CD4-positive, alpha-beta T cell treated with Interleukin-21 for 1 hour (primary cell): ENCODE measurements around the gene BOC.
"Not testable (repeated sequence)": the region's sequence is repeated elsewhere in the genome, so short reads cannot be mapped to it uniquely, and the experiment has no call there.

Experiments used
- DNase-seq: peaks from one replicate; pipeline ENCODE4 v3.0.0-alpha.2; 2020

BOC gene, protein sequence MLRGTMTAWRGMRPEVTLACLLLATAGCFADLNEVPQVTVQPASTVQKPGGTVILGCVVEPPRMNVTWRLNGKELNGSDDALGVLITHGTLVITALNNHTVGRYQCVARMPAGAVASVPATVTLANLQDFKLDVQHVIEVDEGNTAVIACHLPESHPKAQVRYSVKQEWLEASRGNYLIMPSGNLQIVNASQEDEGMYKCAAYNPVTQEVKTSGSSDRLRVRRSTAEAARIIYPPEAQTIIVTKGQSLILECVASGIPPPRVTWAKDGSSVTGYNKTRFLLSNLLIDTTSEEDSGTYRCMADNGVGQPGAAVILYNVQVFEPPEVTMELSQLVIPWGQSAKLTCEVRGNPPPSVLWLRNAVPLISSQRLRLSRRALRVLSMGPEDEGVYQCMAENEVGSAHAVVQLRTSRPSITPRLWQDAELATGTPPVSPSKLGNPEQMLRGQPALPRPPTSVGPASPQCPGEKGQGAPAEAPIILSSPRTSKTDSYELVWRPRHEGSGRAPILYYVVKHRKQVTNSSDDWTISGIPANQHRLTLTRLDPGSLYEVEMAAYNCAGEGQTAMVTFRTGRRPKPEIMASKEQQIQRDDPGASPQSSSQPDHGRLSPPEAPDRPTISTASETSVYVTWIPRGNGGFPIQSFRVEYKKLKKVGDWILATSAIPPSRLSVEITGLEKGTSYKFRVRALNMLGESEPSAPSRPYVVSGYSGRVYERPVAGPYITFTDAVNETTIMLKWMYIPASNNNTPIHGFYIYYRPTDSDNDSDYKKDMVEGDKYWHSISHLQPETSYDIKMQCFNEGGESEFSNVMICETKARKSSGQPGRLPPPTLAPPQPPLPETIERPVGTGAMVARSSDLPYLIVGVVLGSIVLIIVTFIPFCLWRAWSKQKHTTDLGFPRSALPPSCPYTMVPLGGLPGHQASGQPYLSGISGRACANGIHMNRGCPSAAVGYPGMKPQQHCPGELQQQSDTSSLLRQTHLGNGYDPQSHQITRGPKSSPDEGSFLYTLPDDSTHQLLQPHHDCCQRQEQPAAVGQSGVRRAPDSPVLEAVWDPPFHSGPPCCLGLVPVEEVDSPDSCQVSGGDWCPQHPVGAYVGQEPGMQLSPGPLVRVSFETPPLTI

DNA sequence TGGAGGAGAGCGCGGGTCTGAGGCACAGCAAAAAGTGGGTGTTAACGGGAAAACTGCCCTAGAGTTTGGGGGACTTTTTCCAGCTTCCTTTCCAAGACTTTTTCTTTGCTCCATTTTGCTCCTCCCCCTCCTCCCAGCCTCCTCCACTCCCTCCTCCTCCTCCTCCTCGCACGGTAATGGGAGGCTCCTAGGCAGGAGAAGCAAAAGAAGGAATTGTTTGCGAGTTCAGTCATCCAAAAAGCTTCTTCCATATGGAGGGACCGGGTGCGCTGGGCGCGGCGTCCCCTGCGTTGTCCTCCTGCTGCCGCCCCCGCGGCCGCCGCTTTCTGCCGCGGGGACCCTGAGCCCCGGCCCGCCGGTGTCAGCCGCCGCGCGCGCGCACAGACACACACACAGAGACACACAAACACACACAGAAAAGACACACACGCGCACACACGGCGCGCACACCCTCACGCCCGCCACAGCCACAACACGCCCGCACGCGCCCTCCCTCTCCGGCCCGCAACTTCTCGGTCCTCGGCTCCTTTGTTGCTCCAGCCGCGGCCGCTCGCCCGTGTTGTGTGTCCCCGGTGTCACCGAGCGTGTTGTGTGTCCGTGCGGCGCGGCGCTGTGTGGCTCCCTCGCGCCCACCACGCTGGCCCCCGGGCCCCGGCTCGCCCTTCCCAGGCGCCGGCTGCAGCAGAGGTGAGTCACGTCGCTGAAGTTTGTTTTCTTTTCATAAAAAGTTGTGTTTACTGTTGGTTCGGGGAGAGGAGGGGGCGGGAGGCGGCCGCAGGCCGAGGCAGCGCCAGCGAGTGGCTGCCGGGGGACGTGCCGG lies at the start of gene BOC:
Gene BOC (plus strand): TSS at position 228 of the 820 bp plus-strand sequence. CDS start 38,246 bp downstream, outside the sequence.
- DNase-seq: no peak

DNA sequence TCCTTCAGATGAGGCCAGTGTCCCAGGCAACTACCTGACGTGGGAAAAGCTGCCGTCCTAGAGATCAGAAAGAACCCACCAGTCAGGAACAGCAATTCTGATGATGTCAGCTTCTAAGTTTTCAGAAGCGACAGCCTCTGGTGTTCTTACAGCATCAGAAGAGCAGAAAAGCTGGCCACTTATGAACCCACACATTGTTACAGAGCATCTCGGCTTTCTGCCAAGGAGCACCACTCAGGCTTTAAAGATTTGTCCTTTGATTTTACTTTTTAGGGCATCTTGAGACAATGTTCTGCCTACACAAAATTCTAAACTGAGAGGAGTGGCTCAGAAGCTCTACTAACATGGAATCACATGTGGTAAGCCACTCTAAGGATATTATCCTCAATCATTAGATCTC lies 49.7 kb upstream of the BOC start:
- DNase-seq: no peak

DNA sequence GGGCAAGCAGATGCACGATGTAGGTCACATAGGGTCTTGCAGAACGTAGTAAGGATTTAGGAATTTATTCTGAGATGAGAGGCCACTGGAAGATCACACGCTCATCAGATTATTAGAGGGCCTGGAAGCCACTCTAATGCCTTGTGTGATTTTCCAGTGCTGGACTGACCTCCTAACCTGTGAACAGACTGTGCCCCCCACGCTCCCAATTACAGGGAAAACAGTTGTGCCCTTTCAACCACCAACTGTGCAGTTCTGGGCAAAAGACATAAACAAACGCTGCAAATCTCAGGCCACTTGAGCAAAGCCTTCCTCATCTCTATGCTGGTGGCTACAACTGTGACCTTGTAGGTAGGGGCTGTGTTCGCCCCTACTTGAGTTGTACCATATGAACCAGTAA lies 48.2 kb upstream of the BOC start:
- no peak for DNase-seq

DNA sequence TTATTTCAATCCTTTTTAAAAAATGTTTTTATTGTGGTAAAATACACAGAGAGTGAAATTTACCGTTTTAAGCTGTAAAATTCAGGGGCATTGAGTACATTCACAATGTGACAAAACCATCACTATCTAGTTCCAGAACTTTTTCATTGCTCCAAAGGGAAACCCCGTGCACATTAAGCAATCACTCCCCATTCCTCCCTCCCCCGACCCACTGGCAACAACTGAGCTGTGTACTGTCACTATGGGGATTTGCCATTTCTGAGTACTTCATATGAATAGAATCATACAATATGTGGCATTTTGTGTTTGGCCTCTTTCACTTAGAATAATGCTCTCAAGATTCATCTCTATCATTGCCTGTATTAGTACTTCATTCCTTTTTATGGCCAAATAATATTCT lies 45.5 kb upstream of the BOC start:
- DNase-seq: no peak

DNA sequence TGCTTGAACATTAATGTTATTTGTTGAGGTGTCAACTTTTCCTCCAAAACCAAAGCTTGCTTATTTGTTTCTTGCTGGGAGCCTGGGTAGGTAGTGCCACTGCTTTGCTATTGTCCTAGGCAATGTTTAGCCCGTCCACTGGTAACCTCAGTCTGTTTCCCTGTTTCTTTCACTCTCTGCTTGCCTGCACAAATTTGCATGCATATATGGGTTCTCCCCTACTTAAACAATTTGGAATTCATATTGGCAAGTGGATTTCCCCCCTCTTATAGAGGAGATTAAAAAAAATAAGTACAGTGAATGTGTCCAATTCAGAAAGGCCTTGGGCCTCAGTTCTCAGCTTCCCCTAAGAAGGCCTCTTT lies 45.0 kb upstream of the BOC start:
- DNase-seq: no peak

DNA sequence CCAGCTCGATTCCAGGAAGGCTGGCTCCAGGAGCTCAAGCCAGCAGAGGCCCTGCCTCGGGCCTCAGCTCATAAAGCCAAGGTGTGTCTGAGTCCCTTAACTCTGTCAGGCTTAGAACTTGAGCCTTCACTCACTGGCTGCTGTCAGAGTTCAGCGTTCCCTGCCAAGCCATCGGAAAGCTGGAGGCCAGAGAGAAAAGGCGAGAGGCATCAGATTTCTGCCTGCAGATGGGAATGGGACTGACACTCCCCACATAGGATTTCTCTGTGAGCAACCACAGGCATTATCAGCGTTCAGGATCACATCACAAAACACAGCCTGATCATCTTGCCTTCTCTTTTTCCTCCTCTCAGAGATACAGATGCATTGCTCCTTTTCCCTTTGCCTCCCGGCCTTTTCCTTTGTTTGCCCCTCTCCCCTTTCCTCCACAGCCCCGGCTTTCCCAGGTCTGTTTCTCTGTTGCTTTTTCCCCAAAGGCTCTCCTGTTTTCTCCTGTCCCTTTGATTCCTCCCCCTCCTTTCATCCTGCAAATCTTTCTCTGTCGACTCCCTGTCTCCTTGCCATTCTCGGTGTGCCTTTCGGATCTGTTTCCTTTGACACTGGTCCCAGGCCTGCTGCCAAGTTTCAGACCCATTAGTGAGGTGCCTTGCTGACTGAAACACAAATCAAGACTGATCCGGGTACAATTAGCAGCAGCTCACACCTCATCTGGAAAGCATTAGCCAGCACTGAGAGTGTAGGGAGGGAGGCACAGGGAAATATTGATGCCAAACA lies 44.5 kb upstream of the BOC start:
- DNase-seq: no peak

DNA sequence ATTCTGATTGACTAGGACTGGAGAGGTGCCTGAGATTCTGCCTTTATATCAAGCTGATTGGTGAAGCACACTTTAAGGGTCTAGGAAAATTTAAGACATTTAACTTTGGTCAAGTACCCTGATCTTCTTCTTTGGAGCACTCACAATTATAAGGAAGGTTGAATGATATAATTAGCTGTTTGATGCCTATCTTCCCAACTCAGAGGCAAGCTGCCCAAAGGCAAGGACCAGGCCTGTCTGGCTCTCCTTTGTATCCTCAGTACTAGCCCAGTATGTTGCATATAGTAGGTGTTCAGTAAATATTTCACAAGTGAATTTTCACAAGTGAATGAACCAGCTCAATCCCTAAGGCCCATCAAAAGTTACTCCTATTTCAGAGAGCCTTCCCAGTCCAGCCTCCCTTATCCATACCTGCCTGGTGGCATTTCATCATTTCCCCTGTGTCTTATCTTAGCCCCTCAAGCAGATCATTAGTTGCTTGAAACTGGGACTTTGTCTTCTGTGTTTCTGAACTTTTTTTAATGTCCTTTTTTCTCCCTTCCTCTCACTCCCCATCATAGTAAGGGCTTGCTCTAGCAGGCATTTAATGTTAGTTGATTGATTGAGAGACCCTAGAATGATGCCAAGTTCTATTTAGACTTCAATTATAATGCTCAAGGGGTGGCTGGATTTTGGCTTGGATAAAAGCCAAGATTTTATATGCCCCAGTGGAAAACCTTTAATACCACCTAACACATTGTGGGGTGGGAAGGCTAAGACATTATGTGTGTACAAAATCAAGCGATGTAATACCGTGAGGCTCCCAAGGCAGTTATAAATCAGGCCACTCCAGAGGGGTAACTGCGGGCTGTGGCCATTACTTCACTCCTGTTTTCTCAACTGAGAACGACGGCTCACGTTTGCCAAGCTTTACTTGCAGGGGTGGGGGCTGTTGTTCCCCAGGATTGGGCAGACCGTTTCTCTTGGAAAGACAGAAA lies 43.2 kb upstream of the BOC start:
- no peak for DNase-seq

DNA sequence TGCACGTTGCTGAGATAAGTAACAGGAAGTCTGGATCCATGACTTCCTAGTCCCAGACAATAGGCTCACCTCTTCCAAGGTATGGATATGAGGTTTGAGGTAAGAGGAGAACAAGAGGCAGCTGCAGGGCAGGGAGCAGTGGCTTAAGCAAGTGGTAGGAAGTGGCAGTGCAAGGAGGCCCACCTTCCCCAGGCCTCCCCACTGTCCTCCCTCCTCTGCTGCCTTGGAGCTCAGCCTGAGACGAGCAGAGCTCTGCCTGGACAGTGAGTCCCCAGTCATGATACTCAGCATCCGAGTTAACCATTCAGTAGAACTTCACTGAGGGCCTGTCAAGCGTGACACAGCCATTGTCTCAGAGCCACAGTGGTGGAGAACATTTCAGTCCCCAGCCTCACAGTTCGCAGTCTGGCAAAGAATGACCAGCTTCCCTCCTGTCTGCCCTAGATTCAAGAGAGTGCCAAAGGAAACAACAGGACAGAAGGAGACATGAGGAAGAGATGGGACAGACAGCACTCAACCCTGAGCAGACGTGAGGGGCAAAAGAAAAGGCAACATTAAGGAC lies 41.4 kb upstream of the BOC start:
- DNase-seq: no peak

DNA sequence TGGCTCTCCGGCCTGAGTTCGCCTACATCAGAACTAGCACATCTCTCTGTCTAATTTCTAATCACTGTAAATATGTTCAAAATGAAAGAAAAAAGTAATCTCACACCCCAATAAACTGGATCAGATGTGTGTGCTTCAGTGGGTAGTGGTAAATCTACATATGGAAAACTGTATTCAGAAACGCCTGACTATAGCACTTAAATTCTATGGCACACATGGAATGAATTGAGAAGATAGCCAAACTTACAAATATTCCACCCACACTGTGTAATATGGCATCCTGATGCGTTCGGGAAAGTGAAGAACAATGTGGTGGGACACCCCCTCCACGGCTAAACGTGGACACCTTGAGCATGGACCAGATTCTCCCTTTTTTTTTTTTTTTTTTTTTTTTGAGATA lies 40.6 kb upstream of the BOC start:
- no peak for DNase-seq

DNA sequence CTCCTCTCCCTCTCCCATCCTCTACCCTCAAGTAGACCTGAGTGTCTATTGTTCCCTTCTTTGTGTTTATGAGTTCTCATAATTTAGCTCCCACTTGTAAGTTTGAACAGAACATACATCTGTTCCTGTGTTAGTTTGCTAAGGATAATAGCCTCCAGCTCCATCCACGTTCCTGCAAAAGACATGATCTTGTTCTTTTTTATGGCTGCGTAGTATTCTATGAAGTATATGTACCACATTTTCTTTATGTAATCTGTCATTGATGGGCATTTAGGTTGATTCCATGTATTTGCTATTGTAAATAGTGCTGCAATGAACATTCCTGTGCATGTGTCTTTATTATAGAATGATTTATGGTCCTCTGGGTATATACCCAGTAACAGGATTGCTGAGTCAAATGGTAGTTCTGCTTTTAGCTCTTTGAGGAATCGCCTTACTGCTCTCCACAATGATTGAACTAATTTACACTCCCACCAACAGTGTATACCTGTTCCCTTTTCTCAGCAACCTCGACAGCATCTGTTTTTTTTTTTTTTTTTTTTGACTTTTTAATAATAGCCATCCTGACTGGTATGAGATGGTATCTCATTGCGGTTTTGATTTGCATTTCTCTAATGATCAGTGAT lies 39.6 kb upstream of the BOC start:
- DNase-seq: not testable (repeated sequence)

DNA sequence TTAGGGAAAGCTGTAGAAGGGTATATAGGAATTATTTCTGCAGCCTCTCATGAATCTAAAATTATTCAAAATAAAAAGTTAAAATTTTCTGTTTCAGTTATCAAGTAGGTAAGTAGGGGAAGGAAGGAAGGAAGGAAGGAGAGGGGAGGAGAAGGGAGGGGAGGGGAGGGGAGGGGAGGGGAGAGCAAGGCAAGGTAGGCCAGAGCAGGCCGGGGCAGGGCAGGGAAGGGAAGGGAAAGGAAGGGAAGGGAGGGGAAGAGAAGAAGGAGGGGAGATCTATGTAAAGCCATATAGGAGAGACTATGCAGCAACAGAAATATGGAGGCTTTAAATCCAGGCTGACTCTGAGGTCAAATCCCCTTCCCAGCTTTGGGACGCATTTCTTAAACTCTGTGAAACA lies 38.3 kb upstream of the BOC start:
- no peak for DNase-seq

DNA sequence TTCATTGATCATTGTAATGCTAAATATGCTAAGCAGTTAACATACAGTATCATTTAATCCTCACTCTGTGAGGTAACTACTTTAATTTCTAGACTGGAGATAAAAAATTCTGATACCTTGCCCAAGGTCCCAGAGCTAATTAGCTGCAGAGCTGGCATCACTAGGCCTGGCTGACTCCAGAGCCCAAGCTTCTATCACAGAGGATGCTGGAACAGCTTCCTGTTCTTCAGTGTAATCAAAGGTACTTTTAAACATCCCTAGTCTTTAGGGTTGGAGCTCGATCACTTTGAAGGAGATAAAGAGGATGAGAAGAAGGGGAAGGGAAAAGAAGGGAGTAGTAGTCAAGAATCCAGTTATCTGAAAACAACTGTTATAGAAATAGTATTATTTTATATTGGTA lies 37.1 kb upstream of the BOC start:
- no peak for DNase-seq

DNA sequence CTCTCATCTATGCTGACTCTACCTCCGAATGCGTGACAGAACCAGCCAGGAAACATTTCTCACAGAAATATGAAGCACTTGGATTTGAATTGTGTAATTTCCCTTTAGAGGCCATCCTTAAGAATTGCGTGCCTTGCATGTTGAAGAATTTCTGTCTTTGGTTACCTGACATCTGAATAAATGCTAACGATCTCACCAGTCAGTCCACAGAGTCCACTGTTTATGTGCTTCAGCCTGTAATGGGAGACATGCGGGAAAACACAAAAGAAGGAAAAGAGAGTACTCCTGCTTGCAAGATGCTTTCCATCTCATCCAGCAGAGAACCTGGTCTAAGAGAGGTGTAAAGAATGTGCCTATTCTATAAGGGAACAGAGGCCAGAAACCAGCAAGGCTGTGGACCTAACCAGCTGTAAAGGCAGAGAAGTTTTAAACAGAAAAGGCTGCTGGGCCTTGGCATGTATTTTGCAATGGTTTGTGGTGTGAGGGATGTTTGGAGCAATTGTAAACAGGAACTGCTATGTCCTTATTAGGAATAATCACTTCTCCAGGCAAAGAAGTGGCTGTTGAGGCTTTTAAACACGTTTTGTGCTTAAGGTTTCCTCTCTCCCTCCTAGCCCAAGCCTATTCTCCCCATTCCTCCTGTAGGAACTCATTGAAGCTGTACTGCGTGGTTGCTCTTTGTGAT lies 36.4 kb upstream of the BOC start:
- no peak for DNase-seq

DNA sequence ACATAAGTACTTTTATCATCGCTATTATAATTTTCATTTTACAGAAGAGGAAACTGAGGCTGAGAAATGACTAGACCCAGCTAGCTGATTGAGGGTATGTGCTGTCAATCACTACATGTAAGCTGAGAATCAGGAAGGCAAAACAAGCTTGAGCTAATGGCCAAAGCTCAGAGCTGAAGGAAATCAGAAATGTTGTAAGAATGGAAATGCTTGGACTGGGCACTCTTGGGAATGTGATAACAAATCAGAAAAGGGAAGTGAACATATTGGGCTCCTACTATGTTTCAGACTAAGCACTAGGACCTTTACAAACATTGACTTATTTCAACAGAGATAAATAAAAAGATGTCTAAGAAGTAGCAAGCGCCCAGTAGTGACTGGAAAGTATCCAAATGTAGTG lies 33.8 kb upstream of the BOC start:
- DNase-seq: no peak

DNA sequence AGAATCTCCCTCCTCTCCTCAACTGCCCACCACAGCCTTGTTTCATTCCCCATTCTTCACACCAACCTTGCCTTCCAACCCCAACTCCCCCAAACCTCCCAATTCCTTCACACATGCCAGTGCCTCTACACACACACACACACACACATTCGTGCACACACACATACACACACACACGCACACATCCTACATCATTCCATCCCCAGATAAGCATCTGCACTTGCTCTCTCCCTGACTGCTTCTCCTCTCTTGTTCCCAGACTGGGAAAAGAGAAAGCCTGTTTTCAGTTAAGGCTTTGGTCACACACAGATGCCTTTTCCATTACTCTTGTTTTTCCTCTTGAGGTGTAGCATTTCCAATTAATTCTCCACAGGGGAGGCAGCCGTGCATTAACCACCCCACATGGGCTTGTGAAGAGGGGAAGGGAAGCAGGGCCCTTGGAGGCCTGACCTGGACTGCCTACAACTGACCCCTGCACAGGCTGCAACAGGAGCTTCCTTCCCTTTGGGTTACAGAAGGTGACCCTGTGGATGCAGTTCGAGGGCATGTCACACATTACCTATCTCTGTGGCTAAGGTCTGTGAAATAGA lies 32.0 kb upstream of the BOC start:
- no peak for DNase-seq

DNA sequence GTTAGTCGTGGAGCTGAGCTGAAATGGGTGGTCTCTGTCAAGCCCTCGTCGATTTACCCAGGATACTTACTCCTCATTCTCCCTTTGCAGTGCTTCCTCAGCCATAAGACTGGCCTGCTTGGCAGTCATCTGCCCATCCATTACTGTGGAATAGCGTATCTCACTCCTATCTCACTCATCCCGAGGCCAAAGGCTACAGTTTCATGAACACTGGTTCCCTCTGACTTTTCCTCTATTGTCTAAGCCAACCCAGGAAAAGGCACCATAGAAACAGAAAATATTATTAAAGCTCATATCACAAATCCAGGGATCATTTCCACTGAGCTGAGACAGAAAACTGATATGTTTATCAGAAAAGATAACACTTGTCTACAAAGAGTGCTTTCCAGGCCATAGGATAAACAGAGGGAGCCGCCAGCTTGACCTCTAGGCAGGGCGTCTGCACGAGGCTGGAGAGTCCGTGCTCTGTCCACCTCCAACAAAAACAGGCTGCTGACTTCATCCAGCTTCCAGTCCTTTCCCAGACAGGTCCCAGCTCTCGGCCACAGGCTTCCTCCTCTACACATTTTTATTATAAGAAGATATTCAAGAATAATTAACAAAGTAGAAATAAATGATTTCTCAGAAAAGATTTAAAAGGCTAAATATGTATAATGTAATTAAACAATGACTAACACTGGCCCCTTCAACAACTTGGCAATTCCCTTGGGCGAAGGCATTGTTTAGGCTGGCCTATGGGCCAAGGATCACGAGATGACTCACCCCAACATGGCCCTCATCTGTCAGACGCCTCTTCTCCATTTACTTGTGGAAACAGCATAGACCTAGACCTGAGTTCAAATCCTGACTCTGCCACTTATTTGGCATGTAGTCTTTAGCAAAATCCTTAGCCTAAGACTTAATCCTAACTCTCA lies 27.4 kb upstream of the BOC start:
- DNase-seq: no peak

DNA sequence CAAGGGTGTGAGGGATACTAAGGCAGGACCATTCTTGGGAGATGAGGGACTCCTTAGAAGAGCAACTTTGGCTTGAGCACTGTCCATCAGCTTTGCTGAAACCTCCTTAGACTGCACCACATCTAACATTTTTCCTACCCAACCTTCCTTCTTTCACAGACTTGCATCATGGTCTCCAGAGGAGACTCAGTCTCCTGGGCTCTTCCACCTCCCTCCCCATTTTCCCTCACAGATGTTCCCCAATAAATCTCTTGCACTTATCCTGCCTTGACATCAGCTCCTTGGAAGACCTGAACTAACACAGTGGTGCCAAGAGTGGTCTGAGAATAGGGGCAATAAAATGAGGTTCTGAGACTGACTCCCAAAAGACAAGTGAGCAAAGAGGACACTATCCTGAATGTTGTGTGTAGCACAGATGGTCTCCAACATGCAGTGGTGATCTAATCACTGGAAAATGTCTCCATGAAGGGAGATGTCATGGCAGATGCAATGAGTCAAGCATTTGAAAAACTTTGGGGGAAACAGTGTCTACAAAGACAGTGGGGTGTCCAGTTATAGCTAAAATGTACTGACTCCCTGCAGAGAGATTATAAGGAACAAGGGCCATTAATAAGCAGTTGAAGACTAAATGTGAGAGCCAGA lies 26.0 kb upstream of the BOC start:
- no peak for DNase-seq
